ENCODE measurements around the gene GYPC. TPM values are rescaled to one million over a fixed set of nuclear protein-coding genes. Genes with fewer than 3 reads are reported as not detected.

The GYPC gene
- total RNA-seq, 2 donors from 2014 or later = 17.3 to 32.9 TPM

GRCh38 chr2:126707191-126707590, 51.2 kb downstream of the GYPC start:
- Histone ChIP-seq H3K27ac (no peak overlapping the region), H3K9me3 (no peaks in the 10 kb centered on the region), H3K4me3 (no peak overlapping the region), H3K4me1 (replicated peaks) (no peaks in the 10 kb centered on the region), H3K36me3 (no peaks in the 10 kb centered on the region), H3K27me3 (replicated peaks; ENCODE audit: insufficient read depth) (no peaks in the 10 kb centered on the region)
- DNase-seq (ENCODE audit: low spot score) = no peak
- TF ChIP-seq CTCF (IDR thresholded peaks at IDR 0.05) (no peak), POLR2A (IDR thresholded peaks at IDR 0.05) (no peak), POLR2AphosphoS5 (IDR thresholded peaks at IDR 0.05) (no peak)
- intact Hi-C loops (cut with DNase I) = no loop called here
- WGBS = 83% methylated on average over 1 of the region's 1 CpG

GRCh38 chr2:126707941-126708340, 52.0 kb downstream of the GYPC start:
- DNase-seq (ENCODE audit: low spot score) = no peak
- Histone ChIP-seq H3K4me1 (replicated peaks) (no peaks in the 10 kb centered on the region), H3K36me3 (no peaks in the 10 kb centered on the region), H3K27me3 (replicated peaks; ENCODE audit: insufficient read depth) (no peaks in the 10 kb centered on the region), H3K9me3 (no peaks in the 10 kb centered on the region), H3K4me3 (no peak overlapping the region), H3K27ac (no peak overlapping the region)
- WGBS = 87% methylated on average over 4 of the region's 4 CpGs
- intact Hi-C loops (cut with DNase I) = no loop called here
- TF ChIP-seq CTCF (IDR thresholded peaks at IDR 0.05) (no peak), POLR2A (IDR thresholded peaks at IDR 0.05) (no peak), POLR2AphosphoS5 (IDR thresholded peaks at IDR 0.05) (no peak)

GRCh38 chr2:126714191-126714965, 58.4 kb downstream of the GYPC start:
- TF ChIP-seq POLR2A (IDR thresholded peaks at IDR 0.05) = no peak
- no peak for TF ChIP-seq CTCF (IDR thresholded peaks at IDR 0.05)
- no peak for TF ChIP-seq POLR2AphosphoS5 (IDR thresholded peaks at IDR 0.05)
- no peak overlapping the region for H3K4me3 ChIP-seq
- H3K27me3 ChIP-seq (replicated peaks; ENCODE audit: insufficient read depth) = no peaks in the 10 kb centered on the region
- intact Hi-C loops (cut with DNase I) = no loop called here
- 89% methylated on average over 6 of the region's 6 CpGs for WGBS
- H3K36me3 ChIP-seq = no peaks in the 10 kb centered on the region
- no peak for DNase-seq (ENCODE audit: low spot score)
- no peak overlapping the region for H3K27ac ChIP-seq
- H3K9me3 ChIP-seq = no peaks in the 10 kb centered on the region
- H3K4me1 ChIP-seq (replicated peaks) = no peaks in the 10 kb centered on the region

GRCh38 chr2:126715111-126715510, 59.2 kb downstream of the GYPC start:
- Histone ChIP-seq H3K27me3 (replicated peaks; ENCODE audit: insufficient read depth) (no peaks in the 10 kb centered on the region), H3K4me1 (replicated peaks) (no peaks in the 10 kb centered on the region), H3K27ac (no peak overlapping the region), H3K9me3 (no peaks in the 10 kb centered on the region), H3K36me3 (no peaks in the 10 kb centered on the region), H3K4me3 (no peak overlapping the region)
- intact Hi-C loops (cut with DNase I) = no loop called here
- no peak for DNase-seq (ENCODE audit: low spot score)
- TF ChIP-seq POLR2AphosphoS5 (IDR thresholded peaks at IDR 0.05) (no peak), POLR2A (IDR thresholded peaks at IDR 0.05) (no peak), CTCF (IDR thresholded peaks at IDR 0.05) (no peak)
- 91% methylated on average over 3 of the region's 3 CpGs for WGBS

All from prostate gland (tissue), 2 donors.